Activated naive CD8-positive, alpha-beta T cell treated with anti-CD3 and anti-CD28 coated beads for 36 hours (primary cell): Measurements from ENCODE around the gene TRMT10B. TPM values are rescaled to one million over a fixed set of nuclear protein-coding genes. Genes with fewer than 3 reads are reported as not detected.

Experiments
- DNase-seq: peaks from one replicate; pipeline ENCODE4 v3.0.0; 2021
- H3K27ac Mint-ChIP-seq: one replicate; pipeline ENCODE4 v1.8.0; 2022; ENCODE audit warnings: mild to moderate bottlenecking, moderate library complexity, mixed read lengths
- H3K27me3 Mint-ChIP-seq: one replicate; pipeline ENCODE4 v1.8.0; 2022; ENCODE audit warnings: mild to moderate bottlenecking, mixed read lengths
- H3K36me3 Mint-ChIP-seq: one replicate; pipeline ENCODE4 v1.8.0; 2021; ENCODE audit warnings: mild to moderate bottlenecking, mixed read lengths
- H3K4me1 Mint-ChIP-seq: one replicate; pipeline ENCODE4 v1.8.0; 2021; ENCODE audit warnings: mixed read lengths
- H3K4me3 Mint-ChIP-seq: one replicate; pipeline ENCODE4 v1.8.0; 2022; ENCODE audit warnings: mild to moderate bottlenecking, moderate library complexity, mixed read lengths
- H3K9me3 Mint-ChIP-seq: one replicate; pipeline ENCODE4 v1.8.0; 2022; ENCODE audit warnings: mixed read lengths
- total RNA-seq, 2 experiments: library from RNA; stranded (reverse); gene quantifications; one replicate each; pipeline ENCODE4 v1.2.3, GENCODE V29; 2021

The TRMT10B gene, protein sequence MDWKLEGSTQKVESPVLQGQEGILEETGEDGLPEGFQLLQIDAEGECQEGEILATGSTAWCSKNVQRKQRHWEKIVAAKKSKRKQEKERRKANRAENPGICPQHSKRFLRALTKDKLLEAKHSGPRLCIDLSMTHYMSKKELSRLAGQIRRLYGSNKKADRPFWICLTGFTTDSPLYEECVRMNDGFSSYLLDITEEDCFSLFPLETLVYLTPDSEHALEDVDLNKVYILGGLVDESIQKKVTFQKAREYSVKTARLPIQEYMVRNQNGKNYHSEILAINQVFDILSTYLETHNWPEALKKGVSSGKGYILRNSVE
- total RNA-seq = 10 to 100 TPM in 1 of 2 experiments, 1 to 10 TPM in 1; 9.4 to 10.3 TPM

DNA sequence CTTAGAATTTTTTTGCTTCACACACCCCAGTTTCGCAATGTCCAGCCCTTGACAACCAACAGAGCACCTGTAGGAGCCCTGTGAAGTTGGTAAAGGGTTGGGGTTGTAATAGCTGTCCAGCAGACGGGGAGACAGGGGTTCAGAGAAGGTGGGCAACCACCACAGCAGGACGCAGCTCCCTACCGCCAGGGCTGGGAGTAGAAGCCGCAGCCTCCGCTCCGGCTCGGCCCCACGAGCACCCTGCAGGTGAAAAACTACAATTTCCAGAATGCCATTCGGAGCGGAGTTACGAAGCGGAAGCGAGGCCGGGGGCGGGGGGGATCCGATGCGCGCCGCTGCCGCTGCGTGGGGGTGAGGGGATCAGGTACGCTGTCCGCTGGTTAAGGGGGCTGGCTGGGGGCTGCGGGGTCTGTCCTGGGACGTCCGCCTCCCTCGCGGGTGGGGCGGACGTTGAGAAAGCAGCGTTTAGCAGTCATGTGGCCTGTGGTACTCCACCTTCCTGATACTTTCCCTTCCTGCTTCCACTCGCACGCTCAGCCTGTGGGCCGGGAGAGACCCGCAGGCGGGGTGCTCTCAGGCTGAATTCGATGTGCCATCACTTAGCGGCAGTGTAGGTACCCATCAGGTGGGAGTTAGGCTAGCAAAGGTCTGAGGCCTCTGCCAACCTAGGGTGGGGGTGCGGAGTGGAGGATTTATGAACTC lies at the start of gene TRMT10B:
Gene TRMT10B, plus strand, starts transcription at position 317 of the 702 bp plus-strand sequence. CDS start 8,127 bp downstream, outside the sequence.
- Mint-ChIP-seq H3K9me3 (peaks cover 6% of the 10 kb centered on the region), H3K36me3 (peaks cover 17% of the 10 kb centered on the region), H3K4me1 (peaks cover 22% of the 10 kb centered on the region), H3K27me3 (no peaks in the 10 kb centered on the region), H3K4me3 (peak within 1 kb of the TSS; percentile 91), H3K27ac (peak within 1 kb of the TSS; percentile 93)
- peak; percentile 79 for DNase-seq

DNA sequence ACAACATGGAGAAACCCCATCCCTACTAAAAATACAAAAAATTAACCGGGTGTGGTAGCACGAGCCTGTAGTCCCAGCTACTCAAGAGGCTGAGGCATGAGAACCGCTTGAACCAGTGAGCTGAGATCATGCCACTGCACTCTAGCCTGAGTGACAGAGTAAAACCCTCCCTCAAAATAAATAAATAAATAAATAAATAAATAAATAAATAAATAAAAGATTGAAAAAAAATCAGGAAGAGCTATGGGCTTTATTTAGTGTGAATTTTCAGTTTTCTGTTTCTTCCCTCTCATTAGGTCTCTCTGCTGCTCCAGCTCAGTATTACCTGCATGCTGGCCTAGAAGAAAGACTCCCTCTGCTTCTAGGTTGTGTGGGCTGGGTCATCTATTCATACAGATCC lies 47.8 kb upstream of the TRMT10B start:
- Mint-ChIP-seq H3K36me3 (no peaks in the 10 kb centered on the region), H3K4me3 (no peak overlapping the region), H3K9me3 (no peaks in the 10 kb centered on the region), H3K27ac (no peak overlapping the region), H3K27me3 (peaks cover 9% of the 10 kb centered on the region), H3K4me1 (peaks cover 11% of the 10 kb centered on the region)
- DNase-seq = no peak

DNA sequence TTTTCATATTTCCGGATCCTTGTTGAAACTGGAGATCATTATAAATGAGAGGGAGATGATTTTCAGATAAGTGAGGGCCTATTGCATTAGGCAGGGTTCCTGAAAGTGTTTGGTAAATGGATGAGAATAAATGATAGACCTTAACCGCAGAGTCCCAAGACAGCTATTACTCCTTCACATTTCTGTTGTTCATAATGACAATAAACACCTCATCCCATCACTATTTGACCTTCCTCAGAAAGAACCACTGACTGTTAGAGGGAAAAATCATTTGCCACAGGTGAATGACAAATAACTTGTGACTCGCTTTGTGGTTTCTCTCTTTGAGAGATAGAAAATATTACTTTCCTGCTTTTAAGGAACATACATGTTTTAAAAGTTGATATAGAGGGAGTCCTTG lies 47.3 kb upstream of the TRMT10B start:
- no peak overlapping the region for H3K4me3 Mint-ChIP-seq
- H3K36me3 Mint-ChIP-seq = no peaks in the 10 kb centered on the region
- peaks cover 9% of the 10 kb centered on the region for H3K27me3 Mint-ChIP-seq
- H3K4me1 Mint-ChIP-seq = peaks cover 11% of the 10 kb centered on the region
- no peak overlapping the region for H3K27ac Mint-ChIP-seq
- H3K9me3 Mint-ChIP-seq = no peaks in the 10 kb centered on the region
- no peak for DNase-seq

DNA sequence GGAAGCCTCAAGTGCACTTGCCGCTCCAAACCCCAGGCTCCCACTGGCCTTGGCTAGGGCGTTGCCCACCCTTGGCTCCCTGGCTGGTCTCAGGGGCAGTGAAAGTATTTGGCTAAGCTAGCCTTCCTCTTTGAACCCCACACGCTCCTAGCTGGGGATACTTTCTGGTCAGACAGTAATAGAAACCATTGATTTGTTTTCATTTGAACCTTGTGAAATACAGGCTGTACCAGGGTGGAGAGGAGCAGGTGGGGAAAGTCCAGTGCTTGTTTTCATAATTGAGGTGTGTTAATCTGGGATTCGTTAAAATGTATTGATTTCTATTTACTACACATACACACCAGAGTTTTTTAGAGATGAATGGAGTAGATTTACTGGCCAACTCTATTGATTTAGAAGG lies 45.9 kb upstream of the TRMT10B start:
- H3K9me3 Mint-ChIP-seq = no peaks in the 10 kb centered on the region
- H3K4me1 Mint-ChIP-seq = peaks cover 11% of the 10 kb centered on the region
- H3K4me3 Mint-ChIP-seq = no peak overlapping the region
- no peak overlapping the region for H3K27ac Mint-ChIP-seq
- DNase-seq = no peak
- no peaks in the 10 kb centered on the region for H3K36me3 Mint-ChIP-seq
- peaks cover 9% of the 10 kb centered on the region for H3K27me3 Mint-ChIP-seq

DNA sequence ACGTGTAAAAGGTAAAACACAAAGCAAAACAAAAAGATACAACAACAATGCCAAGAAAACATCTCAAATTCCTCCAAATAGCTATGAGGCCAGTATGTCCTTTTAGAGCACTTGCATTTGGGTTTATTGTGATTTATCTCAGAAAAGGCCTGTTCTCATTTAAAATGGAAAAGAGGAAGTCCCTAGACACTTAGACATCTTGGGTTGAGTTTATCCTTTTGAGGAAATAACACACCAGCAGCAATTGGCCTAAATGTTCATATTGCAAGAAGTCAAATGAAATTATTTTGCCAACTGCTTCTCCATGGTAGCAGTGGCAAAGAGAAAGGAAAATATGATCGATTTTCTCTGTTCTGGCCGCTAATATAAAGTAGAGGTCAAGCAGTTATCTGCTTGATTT lies 43.6 kb upstream of the TRMT10B start:
- Mint-ChIP-seq H3K4me3 (no peak overlapping the region), H3K9me3 (no peaks in the 10 kb centered on the region), H3K36me3 (no peaks in the 10 kb centered on the region), H3K27me3 (peaks cover 9% of the 10 kb centered on the region), H3K4me1 (peaks cover 11% of the 10 kb centered on the region), H3K27ac (no peak overlapping the region)
- no peak for DNase-seq

DNA sequence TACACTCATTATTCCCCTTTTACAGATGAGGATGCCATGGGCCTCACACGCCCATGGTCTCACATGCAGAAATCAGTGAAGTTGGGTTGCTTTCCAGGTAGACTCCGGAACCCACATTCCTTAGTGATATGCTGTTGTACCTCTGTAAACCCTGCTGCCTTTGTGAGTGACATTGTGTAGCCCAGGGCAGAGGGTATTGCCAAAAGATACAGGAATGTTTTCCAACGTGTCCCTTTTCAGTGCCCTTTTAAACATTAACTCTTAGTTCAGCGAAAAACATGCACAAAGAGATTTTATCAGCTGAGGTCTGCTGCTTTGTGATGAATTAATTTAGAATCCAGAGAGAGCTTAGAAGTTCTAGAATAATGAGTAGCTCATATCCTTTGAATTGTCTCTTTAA lies 38.3 kb upstream of the TRMT10B start:
- no peak overlapping the region for H3K4me3 Mint-ChIP-seq
- no peaks in the 10 kb centered on the region for H3K4me1 Mint-ChIP-seq
- no peak for DNase-seq
- no peaks in the 10 kb centered on the region for H3K36me3 Mint-ChIP-seq
- H3K27ac Mint-ChIP-seq = no peak overlapping the region
- peaks cover 8% of the 10 kb centered on the region for H3K27me3 Mint-ChIP-seq
- H3K9me3 Mint-ChIP-seq = no peaks in the 10 kb centered on the region

DNA sequence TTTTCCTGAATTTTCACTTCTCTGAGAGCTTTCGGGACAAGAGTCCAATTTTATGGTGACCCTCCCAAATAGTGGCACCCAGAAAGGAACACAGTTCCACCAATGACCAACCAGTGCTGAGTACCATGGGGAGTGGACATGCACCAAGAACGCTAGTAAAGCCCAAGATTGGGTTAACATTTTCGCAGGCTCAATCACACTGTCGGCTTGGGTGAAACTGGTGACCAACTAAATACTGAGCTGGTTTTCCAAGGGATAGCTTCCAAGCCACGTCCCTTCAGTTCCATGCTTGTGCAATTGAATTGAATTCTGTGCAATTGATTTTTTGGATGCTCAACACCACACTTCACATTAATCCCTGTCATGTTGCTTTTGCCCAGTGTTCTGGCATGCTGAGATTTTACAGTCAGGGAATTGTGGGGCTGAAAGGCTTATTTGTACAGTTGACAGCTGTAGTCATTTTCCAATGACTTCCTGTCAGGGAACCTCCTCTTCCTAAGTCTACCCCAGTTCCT lies 37.6 kb upstream of the TRMT10B start:
- no peaks in the 10 kb centered on the region for H3K4me1 Mint-ChIP-seq
- peaks cover 9% of the 10 kb centered on the region for H3K27me3 Mint-ChIP-seq
- H3K27ac Mint-ChIP-seq = no peak overlapping the region
- H3K4me3 Mint-ChIP-seq = no peak overlapping the region
- no peaks in the 10 kb centered on the region for H3K9me3 Mint-ChIP-seq
- no peak for DNase-seq
- H3K36me3 Mint-ChIP-seq = no peaks in the 10 kb centered on the region

DNA sequence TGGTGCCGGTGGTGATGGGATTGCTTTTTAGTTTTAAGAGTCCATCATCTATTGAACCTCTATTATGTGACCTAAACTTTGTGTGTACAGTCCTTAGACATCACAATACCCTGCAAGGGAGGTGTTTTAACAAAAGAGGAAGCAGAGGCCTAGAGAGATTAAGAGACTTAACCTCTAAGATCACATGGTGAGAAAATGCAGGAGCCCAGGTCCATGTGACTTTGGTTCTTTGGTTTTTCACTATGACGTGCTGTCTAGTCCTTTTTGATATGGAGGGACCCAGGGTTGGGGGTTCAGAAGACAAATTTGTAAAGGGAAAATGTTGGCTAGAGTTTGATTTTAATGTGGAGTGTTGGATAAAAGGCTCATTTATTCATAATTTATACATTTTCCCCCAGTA lies 34.1 kb upstream of the TRMT10B start:
- Mint-ChIP-seq H3K36me3 (no peaks in the 10 kb centered on the region), H3K27me3 (peaks cover 9% of the 10 kb centered on the region), H3K4me1 (no peaks in the 10 kb centered on the region), H3K4me3 (no peak overlapping the region), H3K9me3 (no peaks in the 10 kb centered on the region), H3K27ac (no peak overlapping the region)
- DNase-seq = no peak

DNA sequence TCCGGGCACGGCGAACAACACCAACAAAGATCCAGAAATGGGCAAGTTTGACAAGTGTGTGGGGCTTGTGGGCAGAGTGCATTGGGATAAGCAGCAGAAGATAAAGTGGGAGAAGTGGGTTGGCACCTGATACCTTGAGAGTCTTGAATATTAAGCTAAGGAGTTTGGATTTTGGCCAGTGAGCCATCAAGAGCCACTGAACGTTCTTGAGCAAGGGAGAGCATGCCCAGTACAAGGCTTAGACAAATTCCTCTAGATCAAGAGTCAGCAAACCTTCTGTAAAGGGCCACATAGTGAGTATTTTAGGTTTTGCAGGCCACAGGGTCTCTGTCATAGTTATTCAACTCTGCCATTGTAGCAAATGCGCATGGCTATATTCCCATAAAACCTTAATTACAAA lies 26.6 kb upstream of the TRMT10B start:
- DNase-seq = no peak
- no peak overlapping the region for H3K27ac Mint-ChIP-seq
- H3K9me3 Mint-ChIP-seq = no peaks in the 10 kb centered on the region
- H3K4me1 Mint-ChIP-seq = no peaks in the 10 kb centered on the region
- no peaks in the 10 kb centered on the region for H3K36me3 Mint-ChIP-seq
- no peak overlapping the region for H3K4me3 Mint-ChIP-seq
- no peaks in the 10 kb centered on the region for H3K27me3 Mint-ChIP-seq

DNA sequence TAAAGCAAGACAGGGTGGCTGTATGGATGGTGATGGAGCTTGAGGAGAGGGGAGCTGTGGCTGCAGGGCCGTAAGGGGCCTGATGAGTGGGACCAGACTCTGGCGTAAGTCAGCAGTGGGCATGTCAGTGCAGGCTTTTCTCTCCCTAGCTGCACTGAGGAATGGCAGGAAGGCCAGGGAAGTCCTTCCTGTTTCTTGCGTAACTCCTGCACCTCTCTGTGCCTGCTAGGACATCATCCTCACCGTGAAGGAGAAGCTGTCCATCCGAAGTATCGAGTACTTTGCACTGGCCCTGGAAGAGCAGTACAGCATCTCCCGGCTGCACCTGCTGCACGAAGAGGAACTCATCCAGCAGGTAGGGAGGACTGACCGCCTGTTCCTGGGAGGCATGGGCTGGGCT lies 24.1 kb upstream of the TRMT10B start:
- H3K4me3 Mint-ChIP-seq = no peak overlapping the region
- H3K27me3 Mint-ChIP-seq = no peaks in the 10 kb centered on the region
- no peaks in the 10 kb centered on the region for H3K4me1 Mint-ChIP-seq
- H3K9me3 Mint-ChIP-seq = no peaks in the 10 kb centered on the region
- H3K27ac Mint-ChIP-seq = no peak overlapping the region
- H3K36me3 Mint-ChIP-seq = no peaks in the 10 kb centered on the region
- no peak for DNase-seq

DNA sequence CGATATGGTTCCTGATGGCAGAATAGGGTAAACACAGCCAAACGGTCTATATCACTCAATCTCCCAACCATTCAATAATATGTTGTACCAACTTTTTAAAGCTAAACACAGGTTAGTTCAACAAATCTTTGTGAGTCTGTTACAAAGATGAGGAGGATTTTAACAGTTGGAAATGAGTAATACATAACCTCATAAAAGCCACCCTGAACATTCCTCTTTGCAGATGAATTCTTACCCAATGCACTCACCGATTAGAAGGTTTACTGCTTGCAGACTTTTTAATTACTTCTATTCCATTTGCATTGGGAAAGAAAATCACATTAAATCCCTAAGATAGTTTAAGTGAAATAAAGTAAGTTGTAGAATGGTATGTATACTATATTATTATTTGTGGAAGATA lies 23.3 kb upstream of the TRMT10B start:
- no peaks in the 10 kb centered on the region for H3K4me1 Mint-ChIP-seq
- no peak overlapping the region for H3K27ac Mint-ChIP-seq
- DNase-seq = no peak
- no peaks in the 10 kb centered on the region for H3K27me3 Mint-ChIP-seq
- no peak overlapping the region for H3K4me3 Mint-ChIP-seq
- no peaks in the 10 kb centered on the region for H3K36me3 Mint-ChIP-seq
- no peaks in the 10 kb centered on the region for H3K9me3 Mint-ChIP-seq

DNA sequence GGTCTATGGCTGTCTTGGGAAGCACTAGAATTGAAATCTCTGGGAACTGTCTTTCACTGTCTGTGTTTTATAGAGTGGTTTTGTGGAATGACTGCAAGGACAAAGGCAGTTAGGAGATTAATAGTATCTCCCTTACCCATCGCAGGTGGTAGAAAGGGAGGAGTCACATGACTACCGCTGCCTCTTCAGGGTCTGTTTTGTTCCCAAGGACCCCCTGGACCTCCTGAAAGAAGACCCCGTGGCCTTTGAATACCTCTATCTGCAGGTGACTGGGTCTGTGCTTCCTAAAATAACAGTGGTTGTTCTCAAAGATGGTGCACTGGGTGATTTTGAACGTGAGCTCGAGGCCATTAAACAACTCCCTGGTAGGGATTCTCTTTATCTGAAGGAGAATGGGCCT lies 22.8 kb upstream of the TRMT10B start:
- H3K4me1 Mint-ChIP-seq = no peaks in the 10 kb centered on the region
- H3K27ac Mint-ChIP-seq = no peak overlapping the region
- no peak overlapping the region for H3K4me3 Mint-ChIP-seq
- DNase-seq = no peak
- no peaks in the 10 kb centered on the region for H3K27me3 Mint-ChIP-seq
- no peaks in the 10 kb centered on the region for H3K9me3 Mint-ChIP-seq
- no peaks in the 10 kb centered on the region for H3K36me3 Mint-ChIP-seq

DNA sequence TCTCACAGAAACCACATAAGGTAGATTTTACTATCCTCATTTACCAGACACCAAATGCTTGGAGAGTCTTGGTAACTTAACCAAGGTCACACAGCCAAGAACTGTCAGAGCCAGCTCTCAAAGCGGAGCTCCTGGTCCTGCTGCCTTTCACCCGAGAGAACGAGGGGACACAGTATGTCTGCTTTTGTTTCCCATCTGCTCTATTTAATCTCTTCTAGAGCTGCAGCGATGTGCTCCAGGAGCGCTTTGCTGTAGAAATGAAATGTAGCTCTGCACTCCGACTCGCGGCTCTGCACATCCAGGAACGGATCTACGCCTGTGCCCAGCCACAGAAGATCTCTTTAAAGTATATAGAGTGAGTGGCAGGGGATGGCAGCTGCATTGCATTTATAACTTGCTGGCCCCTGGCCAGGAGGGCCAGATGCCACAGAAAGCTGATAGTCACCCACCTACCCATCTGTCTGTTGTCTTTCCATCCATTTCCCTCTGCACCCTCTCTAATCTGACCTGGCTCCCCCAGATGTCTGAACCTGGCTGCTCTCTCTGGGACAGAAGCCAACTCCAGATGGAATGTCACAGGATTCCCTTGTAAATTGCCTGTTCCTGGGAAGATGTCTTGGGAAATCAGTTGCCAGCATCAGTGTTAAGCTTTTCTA lies 21.4 kb upstream of the TRMT10B start:
- Mint-ChIP-seq H3K27me3 (no peaks in the 10 kb centered on the region), H3K4me3 (no peak overlapping the region), H3K4me1 (no peaks in the 10 kb centered on the region), H3K36me3 (no peaks in the 10 kb centered on the region), H3K9me3 (no peaks in the 10 kb centered on the region), H3K27ac (no peak overlapping the region)
- DNase-seq = no peak

DNA sequence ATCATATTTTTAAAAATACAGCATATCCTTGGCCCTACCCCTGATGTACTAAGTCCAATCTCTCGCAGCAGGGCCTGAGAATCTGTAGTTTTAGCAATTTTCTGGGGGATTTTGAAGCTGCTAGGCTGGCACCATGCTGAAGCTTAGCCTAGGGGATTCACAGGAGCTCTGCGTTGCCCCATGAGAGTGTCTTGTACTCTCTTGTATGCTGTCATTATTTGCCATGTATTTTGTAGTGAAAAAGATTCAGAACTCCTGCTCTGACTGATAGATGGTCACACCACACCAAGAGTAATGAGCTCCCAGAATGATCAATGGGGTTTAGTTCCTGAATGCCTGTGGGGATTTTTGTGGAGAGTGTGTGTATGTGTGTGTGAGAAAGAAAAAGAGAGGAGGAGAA lies 20.7 kb upstream of the TRMT10B start:
- no peaks in the 10 kb centered on the region for H3K4me1 Mint-ChIP-seq
- H3K27ac Mint-ChIP-seq = no peak overlapping the region
- H3K27me3 Mint-ChIP-seq = no peaks in the 10 kb centered on the region
- H3K4me3 Mint-ChIP-seq = no peak overlapping the region
- no peaks in the 10 kb centered on the region for H3K36me3 Mint-ChIP-seq
- DNase-seq = no peak
- H3K9me3 Mint-ChIP-seq = no peaks in the 10 kb centered on the region

DNA sequence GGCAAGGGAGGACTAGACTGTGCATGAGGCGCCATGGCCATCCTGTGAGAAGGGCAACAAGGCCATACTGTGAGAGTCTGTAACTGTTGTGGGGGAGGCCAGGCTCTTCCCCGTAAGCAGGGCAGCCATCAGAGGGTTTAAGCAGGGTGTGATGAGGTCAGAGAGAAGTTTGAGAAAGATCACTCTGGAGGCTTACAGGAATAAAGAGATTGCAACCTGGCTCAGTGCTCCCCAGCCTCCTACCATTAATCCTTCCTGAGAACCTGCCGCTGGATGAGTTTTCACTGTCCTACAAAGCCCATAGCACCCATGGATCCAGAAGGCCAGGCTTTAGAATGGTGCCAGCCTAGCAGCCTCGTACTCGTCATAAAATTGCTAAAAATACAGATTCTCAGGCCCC lies 14.4 kb upstream of the TRMT10B start:
- DNase-seq = no peak
- H3K27ac Mint-ChIP-seq = no peak overlapping the region
- no peaks in the 10 kb centered on the region for H3K4me1 Mint-ChIP-seq
- no peaks in the 10 kb centered on the region for H3K9me3 Mint-ChIP-seq
- H3K27me3 Mint-ChIP-seq = no peaks in the 10 kb centered on the region
- H3K4me3 Mint-ChIP-seq = no peak overlapping the region
- no peaks in the 10 kb centered on the region for H3K36me3 Mint-ChIP-seq
